ENCODE data around the gene SLC6A17.

The SLC6A17 gene

GRCh38 chr1:110223581-110223980 lies 73.3 kb downstream of the SLC6A17 start:
- ATAC-seq = no peak

DNA sequence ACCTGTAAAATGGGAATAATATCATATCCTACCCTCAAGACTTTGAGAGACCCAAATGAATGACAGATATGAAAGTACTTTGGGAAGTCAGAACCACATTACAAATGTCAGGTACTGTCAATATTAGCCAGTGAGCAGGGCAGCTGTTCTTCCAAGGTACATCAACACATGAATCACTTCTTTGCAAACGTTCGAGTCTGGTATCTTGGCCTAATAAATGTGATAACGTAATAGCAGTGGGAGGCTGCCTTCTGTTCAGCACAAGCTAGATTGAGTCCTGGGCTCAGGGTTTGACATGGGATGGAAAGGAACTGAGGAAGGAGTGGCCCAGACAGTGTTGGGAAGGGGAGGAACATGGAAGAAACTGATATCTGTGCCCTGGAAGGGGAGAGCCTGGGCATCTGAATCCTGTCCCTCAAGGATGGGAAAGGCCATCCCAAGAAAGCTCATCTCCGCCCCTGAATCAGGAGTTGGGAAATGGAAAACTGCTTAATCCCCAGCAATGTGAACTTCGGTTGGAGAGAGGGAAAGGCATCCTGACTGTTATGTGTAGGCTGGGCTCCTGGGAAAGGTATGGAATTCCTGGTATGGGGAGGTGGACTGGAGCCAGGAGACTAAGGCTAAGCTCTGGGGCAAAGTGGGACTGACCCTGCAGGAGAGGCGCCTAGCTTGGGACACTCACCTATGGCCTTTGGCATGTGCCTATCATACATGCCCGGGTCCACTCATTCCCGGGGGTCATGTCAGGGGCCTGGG lies 74.1 kb downstream of the SLC6A17 start:
- ATAC-seq = no peak

DNA sequence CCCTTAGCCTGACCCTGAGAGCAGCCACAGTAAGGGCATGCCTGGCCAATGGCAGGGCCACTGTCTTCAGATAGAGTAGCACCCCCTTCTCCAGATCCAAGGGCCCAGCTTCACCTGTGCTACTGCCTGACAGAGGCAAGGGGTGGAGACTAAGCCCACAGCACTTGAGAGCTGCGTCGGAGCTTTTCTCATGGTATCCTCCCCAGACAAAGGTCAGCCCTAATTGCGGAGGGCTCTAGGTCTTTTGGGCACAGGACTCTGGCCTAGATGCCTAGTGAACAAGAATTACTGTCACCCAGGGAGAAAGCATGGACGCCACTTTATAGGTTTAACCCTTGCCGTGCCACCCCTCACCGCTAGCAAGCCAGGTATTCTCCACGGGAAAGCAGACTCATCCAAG lies 74.9 kb downstream of the SLC6A17 start:
- ATAC-seq = no peak

DNA sequence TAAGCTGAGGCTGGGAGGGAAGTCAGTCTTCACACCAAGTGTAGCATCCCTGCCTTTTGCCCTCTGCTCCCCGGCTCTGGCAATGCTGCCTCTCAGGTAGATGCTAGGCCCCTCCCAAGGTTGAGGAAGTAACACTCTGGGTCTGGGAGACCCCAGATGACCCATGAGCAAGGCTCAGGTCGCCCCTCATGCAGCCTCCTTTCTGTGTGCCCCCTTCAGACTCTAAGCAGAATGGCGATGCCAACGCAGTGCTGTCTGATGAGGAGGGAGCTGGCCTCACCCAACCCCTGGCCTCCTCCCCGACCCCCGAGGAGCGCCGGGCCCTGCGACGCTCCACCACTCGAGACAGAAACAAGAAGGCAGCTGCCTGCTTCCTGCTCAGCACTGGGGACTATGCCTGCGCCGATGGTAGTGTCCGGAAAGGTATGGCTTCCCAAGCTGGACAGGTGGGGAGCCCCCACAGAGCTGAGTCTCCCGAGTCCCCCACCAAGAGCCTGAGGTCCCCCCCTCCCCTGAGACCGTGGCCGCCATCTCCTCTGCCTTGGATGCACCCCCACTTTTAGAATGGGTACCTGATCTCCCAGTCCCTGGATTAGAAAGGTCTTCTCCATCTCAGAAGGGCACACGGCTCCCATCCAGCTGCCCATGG lies 75.6 kb downstream of the SLC6A17 start:
- no peak for ATAC-seq

- no peak for ATAC-seq
Observed at GRCh38 chr1:110227774-110228173, 77.5 kb downstream of the SLC6A17 start.

DNA sequence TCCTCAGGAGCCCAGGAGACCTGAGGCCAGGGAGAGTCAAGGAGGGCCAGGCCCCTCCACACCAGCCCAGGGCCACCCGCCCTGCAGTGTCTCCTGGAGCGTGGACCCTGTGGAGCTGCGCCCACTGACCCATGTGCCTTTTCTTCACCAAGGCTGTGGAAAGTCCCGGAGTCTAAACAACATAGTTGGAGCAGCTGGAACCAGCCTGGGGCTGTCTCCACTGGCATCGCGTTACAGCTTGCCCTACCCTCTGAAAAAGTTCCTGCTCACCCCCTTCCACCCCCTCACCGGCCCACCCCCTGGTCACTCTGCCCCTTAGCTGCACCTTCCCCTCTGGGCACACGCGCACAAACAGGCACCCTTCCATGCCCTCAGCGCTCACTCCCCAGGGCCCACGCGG lies 78.1 kb downstream of the SLC6A17 start:
- no peak for ATAC-seq

- no peak for ATAC-seq
Observed at GRCh38 chr1:110228869-110229268, 78.6 kb downstream of the SLC6A17 start.

- no peak for ATAC-seq
Observed at GRCh38 chr1:110229348-110230001, 79.2 kb downstream of the SLC6A17 start.

DNA sequence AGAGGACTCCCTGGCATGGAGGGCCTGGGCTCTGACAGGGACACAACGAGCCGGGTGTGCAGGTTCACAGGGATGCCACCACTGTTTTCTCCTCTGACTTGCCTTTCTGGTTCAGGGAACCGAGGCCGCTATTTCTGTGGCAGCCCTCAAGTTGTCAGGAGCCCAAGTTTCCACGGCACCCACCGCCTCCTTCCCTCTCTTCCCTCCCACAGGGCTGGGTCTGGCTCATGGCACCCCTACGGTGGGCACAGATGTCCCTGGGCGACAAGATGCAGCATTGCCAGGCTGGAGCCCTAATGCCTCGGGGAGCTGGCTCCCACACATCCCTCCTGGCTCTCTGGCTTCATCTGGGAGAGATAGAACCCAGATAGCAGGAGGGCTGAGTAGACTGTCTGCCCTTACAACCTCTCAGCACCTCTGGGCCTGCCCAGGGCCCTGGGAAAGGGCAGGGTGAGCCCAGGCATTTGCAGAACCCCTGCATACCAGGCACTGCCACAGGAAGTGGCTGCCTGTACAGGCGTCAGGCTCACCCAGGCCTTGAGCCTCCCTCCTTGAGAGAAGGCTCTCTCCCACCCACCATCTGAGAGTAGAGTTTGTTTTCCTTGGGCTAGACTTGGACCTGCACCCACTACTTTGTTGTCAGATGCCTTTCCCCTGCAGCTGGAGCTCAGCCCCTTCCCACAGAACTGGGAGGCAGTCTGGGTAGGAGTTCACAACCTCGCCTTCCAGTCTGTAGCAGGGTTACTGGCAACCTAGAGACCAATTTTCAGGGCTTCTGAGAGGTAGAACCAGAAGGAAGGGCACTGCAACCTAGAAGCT lies 80.3 kb downstream of the SLC6A17 start:
- no peak for ATAC-seq

- ATAC-seq = no peak
Observed at GRCh38 chr1:110233861-110234260, 83.6 kb downstream of the SLC6A17 start.

DNA sequence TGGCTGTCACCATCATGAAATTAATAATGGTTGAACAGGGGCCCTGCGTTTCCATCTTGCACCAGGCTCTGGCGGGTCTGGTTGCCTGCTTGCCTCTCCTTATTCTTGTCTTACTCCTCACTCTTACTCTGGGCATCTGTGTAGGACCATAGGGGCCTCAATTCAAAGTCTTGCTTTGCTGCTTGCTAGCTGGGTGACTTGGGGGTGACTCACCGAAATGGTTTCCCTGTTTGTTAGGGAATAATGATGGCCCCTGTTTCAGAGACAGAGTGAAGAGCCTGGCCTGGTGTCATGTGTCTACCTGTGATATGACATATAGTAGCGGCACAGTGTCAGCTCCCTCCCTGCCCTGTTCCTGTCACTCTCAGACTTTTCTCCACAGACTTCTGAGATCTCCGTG lies 84.4 kb downstream of the SLC6A17 start:
- ATAC-seq = no peak

DNA sequence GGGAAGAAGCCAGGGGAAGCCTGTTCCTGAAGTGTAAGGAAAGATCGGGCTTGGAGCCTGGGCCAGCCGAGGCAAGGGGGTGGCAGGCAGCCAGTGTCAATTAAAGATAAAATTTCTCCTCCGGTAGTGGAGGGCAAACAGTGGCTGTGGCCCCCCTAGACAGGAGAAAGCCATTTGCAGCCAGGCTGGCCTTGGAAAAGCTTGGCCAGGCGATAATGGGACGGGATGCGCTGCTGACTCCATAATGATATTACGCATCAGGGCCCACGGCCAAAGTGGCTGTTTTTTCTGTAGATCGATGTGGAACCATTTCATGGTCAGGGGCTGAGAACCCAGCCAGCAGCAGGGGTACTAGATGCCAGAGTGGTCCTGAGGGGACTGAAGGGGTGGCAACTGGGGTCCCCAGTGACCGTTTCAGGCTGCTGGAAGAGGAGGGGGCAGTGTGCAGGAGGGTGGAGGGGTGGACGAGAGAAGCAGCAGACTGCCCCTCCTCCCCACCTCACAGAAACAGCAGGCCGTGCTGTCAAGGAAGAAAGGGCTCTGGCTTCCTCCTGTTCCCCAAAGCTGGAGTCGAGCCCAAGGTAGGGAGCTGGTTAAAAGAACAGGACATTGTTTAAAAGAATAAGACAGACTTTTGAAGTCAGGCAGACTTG lies 85.0 kb downstream of the SLC6A17 start:
- ATAC-seq = no peak

GRCh38 chr1:110235834-110236682 lies 85.8 kb downstream of the SLC6A17 start:
- ATAC-seq = peak; percentile 70 to 81

DNA sequence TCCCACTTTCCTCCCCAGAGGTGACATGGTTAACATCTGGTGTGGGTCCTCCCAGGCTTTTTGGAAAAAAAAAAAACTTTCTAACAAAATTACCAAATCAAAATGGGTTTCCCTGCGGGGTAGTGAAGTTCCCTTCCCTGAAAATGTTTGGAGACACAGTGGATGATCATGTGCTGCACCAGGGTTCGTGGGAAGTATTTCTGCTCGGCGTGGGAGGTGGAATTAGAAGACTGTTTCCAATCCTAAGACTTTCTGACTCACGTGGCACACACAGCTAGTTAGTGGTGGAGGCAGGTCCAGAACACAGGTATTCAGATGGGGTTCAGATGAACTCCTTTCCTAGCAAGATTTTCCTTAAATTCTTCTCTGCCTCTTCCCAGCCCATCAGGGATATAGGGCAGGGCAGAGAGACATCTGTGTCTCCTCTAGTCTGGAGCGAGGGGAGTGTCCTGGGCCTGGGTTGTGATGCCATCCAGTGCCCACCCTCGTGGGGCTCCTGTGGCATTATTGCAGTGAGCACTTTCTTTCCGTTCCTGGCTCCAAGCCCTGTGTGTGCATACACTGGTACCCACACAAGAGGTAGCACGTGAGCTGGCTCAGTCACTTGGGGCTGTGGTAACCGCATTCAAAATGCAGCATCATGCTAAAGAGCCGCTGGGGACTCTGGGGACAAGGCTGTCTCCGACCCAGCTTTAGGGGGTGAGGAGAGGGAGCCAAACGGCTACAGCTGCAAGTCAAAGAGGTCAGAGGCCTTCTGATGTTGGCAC lies 87.3 kb downstream of the SLC6A17 start:
- ATAC-seq = no peak

DNA sequence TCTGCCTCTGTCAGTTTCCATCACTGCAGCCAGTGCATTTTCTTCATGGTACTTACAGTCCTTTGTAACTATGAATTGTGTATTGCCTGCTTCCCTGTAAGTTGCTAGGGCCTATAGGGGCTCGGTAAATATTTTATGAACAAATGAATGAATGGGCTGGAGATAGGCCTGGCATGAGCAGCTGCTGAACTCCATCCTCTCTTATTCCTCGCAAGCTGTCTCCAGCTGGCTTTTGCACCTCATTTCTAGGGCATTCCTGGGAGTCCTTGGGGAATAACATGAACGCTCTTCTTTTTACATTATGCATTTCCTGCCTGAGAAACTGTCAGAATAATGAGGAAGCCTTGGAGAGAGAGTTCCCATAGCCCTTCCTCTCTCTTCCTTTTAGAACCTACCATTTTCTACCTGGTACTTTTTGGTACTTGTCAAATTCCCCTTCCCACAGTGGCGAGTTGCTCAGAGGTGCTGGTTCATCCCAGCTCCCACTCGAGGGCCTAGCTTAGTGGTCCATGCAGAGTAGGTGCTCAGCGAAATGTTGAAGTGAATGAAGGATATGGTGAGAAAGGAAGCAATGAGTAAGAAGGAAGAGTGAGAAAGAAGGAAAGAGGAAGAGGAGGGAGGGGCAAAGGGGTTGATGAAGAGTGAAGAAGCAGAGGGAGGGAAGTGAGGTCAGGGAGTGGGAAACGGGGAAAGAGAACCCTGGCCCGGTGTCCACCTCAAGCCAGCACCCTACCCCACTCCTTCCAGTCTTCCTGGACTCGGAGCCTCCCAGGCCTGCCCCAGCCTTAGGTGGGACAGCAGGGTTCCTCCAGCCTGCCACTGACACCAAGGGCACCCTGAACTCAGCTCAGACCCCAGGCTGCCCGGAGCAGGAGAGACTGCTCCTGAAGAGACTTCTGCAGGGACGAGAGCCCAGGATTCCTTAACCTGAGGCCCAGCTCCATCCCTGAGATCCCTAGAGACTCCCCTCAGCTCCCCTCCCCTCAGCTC lies 89.4 kb downstream of the SLC6A17 start:
- ATAC-seq = no peak

- ATAC-seq = no peak
Observed at GRCh38 chr1:110240476-110241210, 90.3 kb downstream of the SLC6A17 start.

DNA sequence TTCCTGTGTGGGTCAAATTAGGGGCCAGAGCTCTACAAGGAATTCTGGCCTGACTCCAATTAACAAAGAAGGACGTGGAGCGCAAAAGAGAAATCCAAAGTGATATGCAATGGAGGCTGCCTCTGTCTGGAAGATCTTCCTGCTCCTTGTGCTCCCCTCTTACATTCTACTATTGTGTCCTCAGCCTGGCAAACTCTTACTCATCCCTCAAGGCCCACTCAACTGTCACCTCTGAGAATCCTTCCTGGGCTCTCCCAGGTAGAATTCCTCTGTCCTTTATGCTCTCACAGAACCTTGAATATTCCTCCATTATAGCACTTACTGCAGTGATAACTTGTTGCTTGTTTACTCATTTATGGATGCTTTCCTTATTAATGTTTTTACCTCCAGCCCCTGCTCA lies 91.2 kb downstream of the SLC6A17 start:
- no peak for ATAC-seq

- no peak for ATAC-seq
Observed at GRCh38 chr1:110242062-110242461, 91.8 kb downstream of the SLC6A17 start.

- ATAC-seq = no peak
Observed at GRCh38 chr1:110242731-110243130, 92.4 kb downstream of the SLC6A17 start.

Data from activated CD4-positive, CD25-positive, alpha-beta regulatory T cell treated with anti-CD3 and anti-CD28 coated beads, Interleukin-2, amount 50 U/mL, for 24 hours (primary cell).